ENCODE measurements around the gene CHAC2. TPM values are rescaled to one million over a fixed set of nuclear protein-coding genes. Genes with fewer than 3 reads are reported as not detected.
"Not testable (repeated sequence)": the region's sequence is repeated elsewhere in the genome, so short reads cannot be mapped to it uniquely, and the experiment has no call there.

Gene CHAC2
- 10 to 100 TPM; 28.0 to 29.6 TPM for total RNA-seq

- peaks cover 2% of the 10 kb centered on the region for H3K9me3 Mint-ChIP-seq
- H3K4me1 Mint-ChIP-seq: peaks cover 29% of the 10 kb centered on the region
- peaks cover 35% of the 10 kb centered on the region for H3K36me3 Mint-ChIP-seq
- DNase-seq: peak; percentile 90
- peak within 1 kb of the TSS; percentile 95 for H3K4me3 Mint-ChIP-seq
- H3K27ac Mint-ChIP-seq: peak within 1 kb of the TSS; percentile 98
- no peaks in the 10 kb centered on the region for H3K27me3 Mint-ChIP-seq
Measured at GRCh38 chr2:53767405-53768241, at the start of gene CHAC2. Gene CHAC2, plus strand, starts transcription at chr2:53767804. Its CDS starts 83 bp downstream, at chr2:53767887.

- peaks cover 45% of the 10 kb centered on the region for H3K36me3 Mint-ChIP-seq
- H3K4me1 Mint-ChIP-seq, H3K27me3 Mint-ChIP-seq, H3K27ac Mint-ChIP-seq, DNase-seq, H3K4me3 Mint-ChIP-seq, H3K9me3 Mint-ChIP-seq: not testable (repeated sequence)
Measured at GRCh38 chr2:53720944-53721343, 46.7 kb upstream of the CHAC2 start.

GRCh38 chr2:53724536-53724935, 43.1 kb upstream of the CHAC2 start:
- H3K27me3 Mint-ChIP-seq: no peaks in the 10 kb centered on the region
- no peak overlapping the region for H3K4me3 Mint-ChIP-seq

GRCh38 chr2:53725662-53726061, 41.9 kb upstream of the CHAC2 start:
- Mint-ChIP-seq H3K36me3 (peaks cover 25% of the 10 kb centered on the region), H3K4me3 (no peak overlapping the region), H3K27me3 (no peaks in the 10 kb centered on the region), H3K9me3 (peaks cover 5% of the 10 kb centered on the region), H3K27ac (no peak overlapping the region), H3K4me1 (peaks cover 9% of the 10 kb centered on the region)
- DNase-seq: no peak

More at GRCh38 chr2:53724536-53724935, 43.1 kb upstream of the CHAC2 start:
- no peak for DNase-seq
- peaks cover 27% of the 10 kb centered on the region for H3K36me3 Mint-ChIP-seq
- peaks cover 9% of the 10 kb centered on the region for H3K4me1 Mint-ChIP-seq
- peaks cover 5% of the 10 kb centered on the region for H3K9me3 Mint-ChIP-seq
- no peak overlapping the region for H3K27ac Mint-ChIP-seq

- Mint-ChIP-seq H3K27ac (no peak overlapping the region), H3K9me3 (peaks cover 5% of the 10 kb centered on the region), H3K27me3 (no peaks in the 10 kb centered on the region), H3K4me1 (peaks cover 3% of the 10 kb centered on the region), H3K36me3 (peaks cover 20% of the 10 kb centered on the region), H3K4me3 (no peak overlapping the region)
- no peak for DNase-seq
Measured at GRCh38 chr2:53727921-53728320, 39.7 kb upstream of the CHAC2 start.

GRCh38 chr2:53729143-53729762, 38.4 kb upstream of the CHAC2 start:
- H3K36me3 Mint-ChIP-seq: peaks cover 19% of the 10 kb centered on the region
- H3K9me3 Mint-ChIP-seq: peaks cover 5% of the 10 kb centered on the region
- H3K27ac Mint-ChIP-seq: no peak overlapping the region
- no peak overlapping the region for H3K4me3 Mint-ChIP-seq
- no peak for DNase-seq
- no peaks in the 10 kb centered on the region for H3K27me3 Mint-ChIP-seq
- H3K4me1 Mint-ChIP-seq: peaks cover 2% of the 10 kb centered on the region

GRCh38 chr2:53737091-53737490, 30.5 kb upstream of the CHAC2 start:
- Mint-ChIP-seq H3K4me3 (no peak overlapping the region), H3K27ac (no peak overlapping the region), H3K27me3 (no peaks in the 10 kb centered on the region), H3K9me3 (no peaks in the 10 kb centered on the region), H3K4me1 (peaks cover 6% of the 10 kb centered on the region), H3K36me3 (peaks cover 16% of the 10 kb centered on the region)
- no peak for DNase-seq

GRCh38 chr2:53739032-53739431, 28.6 kb upstream of the CHAC2 start:
- Mint-ChIP-seq H3K27ac (no peak overlapping the region), H3K9me3 (peaks cover 1% of the 10 kb centered on the region), H3K4me1 (peaks cover 11% of the 10 kb centered on the region), H3K4me3 (no peak overlapping the region), H3K36me3 (peaks cover 20% of the 10 kb centered on the region), H3K27me3 (no peaks in the 10 kb centered on the region)
- no peak for DNase-seq

- Mint-ChIP-seq H3K27ac (no peak overlapping the region), H3K4me1 (peaks cover 11% of the 10 kb centered on the region), H3K27me3 (no peaks in the 10 kb centered on the region), H3K36me3 (peaks cover 14% of the 10 kb centered on the region), H3K9me3 (peaks cover 1% of the 10 kb centered on the region), H3K4me3 (no peak overlapping the region)
- DNase-seq: no peak
Measured at GRCh38 chr2:53740170-53740569, 27.4 kb upstream of the CHAC2 start.

GRCh38 chr2:53744395-53745065, 23.1 kb upstream of the CHAC2 start:
- H3K36me3 Mint-ChIP-seq: peaks cover 32% of the 10 kb centered on the region
- no peak for DNase-seq
- H3K9me3 Mint-ChIP-seq: peaks cover 1% of the 10 kb centered on the region
- H3K4me1 Mint-ChIP-seq: peaks cover 6% of the 10 kb centered on the region
- no peaks in the 10 kb centered on the region for H3K27me3 Mint-ChIP-seq
- no peak overlapping the region for H3K27ac Mint-ChIP-seq
- H3K4me3 Mint-ChIP-seq: no peak overlapping the region

GRCh38 chr2:53750041-53750768, 17.4 kb upstream of the CHAC2 start:
- peaks cover 23% of the 10 kb centered on the region for H3K4me1 Mint-ChIP-seq
- peaks cover 25% of the 10 kb centered on the region for H3K36me3 Mint-ChIP-seq
- H3K27ac Mint-ChIP-seq: no peak overlapping the region
- H3K4me3 Mint-ChIP-seq: no peak overlapping the region
- H3K9me3 Mint-ChIP-seq: no peaks in the 10 kb centered on the region
- no peak for DNase-seq
- H3K27me3 Mint-ChIP-seq: no peaks in the 10 kb centered on the region

- H3K4me3 Mint-ChIP-seq: no peak overlapping the region
- DNase-seq: no peak
- H3K36me3 Mint-ChIP-seq: peaks cover 25% of the 10 kb centered on the region
- peak overlapping the region; percentile 75 for H3K27ac Mint-ChIP-seq
- no peaks in the 10 kb centered on the region for H3K9me3 Mint-ChIP-seq
- peaks cover 23% of the 10 kb centered on the region for H3K4me1 Mint-ChIP-seq
- H3K27me3 Mint-ChIP-seq: no peaks in the 10 kb centered on the region
Measured at GRCh38 chr2:53751728-53752127, 15.9 kb upstream of the CHAC2 start.

GRCh38 chr2:53752385-53752784, 15.2 kb upstream of the CHAC2 start:
- Mint-ChIP-seq H3K4me3 (no peak overlapping the region), H3K9me3 (no peaks in the 10 kb centered on the region), H3K27ac (no peak overlapping the region), H3K36me3 (peaks cover 27% of the 10 kb centered on the region), H3K27me3 (no peaks in the 10 kb centered on the region), H3K4me1 (peaks cover 23% of the 10 kb centered on the region)
- DNase-seq: no peak

GRCh38 chr2:53753041-53753440, 14.6 kb upstream of the CHAC2 start:
- Mint-ChIP-seq H3K27me3 (no peaks in the 10 kb centered on the region), H3K36me3 (peaks cover 24% of the 10 kb centered on the region), H3K9me3 (no peaks in the 10 kb centered on the region), H3K4me3 (no peak overlapping the region), H3K27ac (no peak overlapping the region), H3K4me1 (peaks cover 23% of the 10 kb centered on the region)
- no peak for DNase-seq

GRCh38 chr2:53755121-53755520, 12.5 kb upstream of the CHAC2 start:
- no peak overlapping the region for H3K27ac Mint-ChIP-seq
- peaks cover 23% of the 10 kb centered on the region for H3K4me1 Mint-ChIP-seq
- H3K27me3 Mint-ChIP-seq: no peaks in the 10 kb centered on the region
- H3K36me3 Mint-ChIP-seq: peaks cover 16% of the 10 kb centered on the region
- no peaks in the 10 kb centered on the region for H3K9me3 Mint-ChIP-seq
- no peak for DNase-seq
- H3K4me3 Mint-ChIP-seq: no peak overlapping the region
